Activated CD8-positive, alpha-beta memory T cell treated with anti-CD3 and anti-CD28 coated beads, Interleukin-2, amount 50 U/mL, for 24 hours (primary cell): ENCODE data around the gene ROBO4.

ENCODE experiments used
- DNase-seq: peaks from one replicate; pipeline ENCODE4 v3.0.0-alpha.2; 2020; ENCODE audit errors: extremely low read depth

ROBO4 gene

GRCh38 chr11:124840666-124841065 is 57.0 kb downstream of the ROBO4 start:
- DNase-seq = no peak

- no peak for DNase-seq
Measured at GRCh38 chr11:124839972-124840621, 57.6 kb downstream of the ROBO4 start.

GRCh38 chr11:124839128-124839971 is 58.3 kb downstream of the ROBO4 start:
- DNase-seq = no peak

- no peak for DNase-seq
Measured at GRCh38 chr11:124838805-124839127, 58.9 kb downstream of the ROBO4 start.

GRCh38 chr11:124837491-124837856 is 60.2 kb downstream of the ROBO4 start:
- DNase-seq = no peak

- no peak for DNase-seq
Measured at GRCh38 chr11:124835918-124836317, 61.7 kb downstream of the ROBO4 start.

GRCh38 chr11:124834526-124835180 is 63.0 kb downstream of the ROBO4 start:
- DNase-seq = no peak
